Measurements from ENCODE around the gene NPHS1.

DNA sequence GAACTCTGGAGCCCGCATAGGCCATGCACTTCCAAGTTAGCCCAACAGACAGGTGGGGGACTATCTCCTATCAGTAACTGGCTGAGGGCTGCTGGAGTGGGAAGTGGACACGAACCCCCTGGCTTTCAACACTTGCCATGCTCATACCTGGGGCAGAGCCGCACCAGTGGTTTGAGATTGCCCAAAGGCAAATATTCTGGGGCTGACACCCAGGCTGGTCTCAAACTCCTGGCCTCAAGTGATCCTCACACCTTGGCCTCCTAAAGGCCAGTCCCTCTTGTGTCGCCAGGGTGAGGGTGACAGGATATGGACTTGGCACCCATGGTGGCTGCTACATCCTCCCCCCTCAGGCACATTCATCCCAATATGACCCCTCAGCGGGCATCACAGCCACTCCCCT lies 34.9 kb upstream of the NPHS1 start:
- TF ChIP-seq, protein P1, sequence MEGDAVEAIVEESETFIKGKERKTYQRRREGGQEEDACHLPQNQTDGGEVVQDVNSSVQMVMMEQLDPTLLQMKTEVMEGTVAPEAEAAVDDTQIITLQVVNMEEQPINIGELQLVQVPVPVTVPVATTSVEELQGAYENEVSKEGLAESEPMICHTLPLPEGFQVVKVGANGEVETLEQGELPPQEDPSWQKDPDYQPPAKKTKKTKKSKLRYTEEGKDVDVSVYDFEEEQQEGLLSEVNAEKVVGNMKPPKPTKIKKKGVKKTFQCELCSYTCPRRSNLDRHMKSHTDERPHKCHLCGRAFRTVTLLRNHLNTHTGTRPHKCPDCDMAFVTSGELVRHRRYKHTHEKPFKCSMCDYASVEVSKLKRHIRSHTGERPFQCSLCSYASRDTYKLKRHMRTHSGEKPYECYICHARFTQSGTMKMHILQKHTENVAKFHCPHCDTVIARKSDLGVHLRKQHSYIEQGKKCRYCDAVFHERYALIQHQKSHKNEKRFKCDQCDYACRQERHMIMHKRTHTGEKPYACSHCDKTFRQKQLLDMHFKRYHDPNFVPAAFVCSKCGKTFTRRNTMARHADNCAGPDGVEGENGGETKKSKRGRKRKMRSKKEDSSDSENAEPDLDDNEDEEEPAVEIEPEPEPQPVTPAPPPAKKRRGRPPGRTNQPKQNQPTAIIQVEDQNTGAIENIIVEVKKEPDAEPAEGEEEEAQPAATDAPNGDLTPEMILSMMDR (conservative IDR thresholded peaks at IDR 0.05 in 1 of 2, IDR thresholded peaks at IDR 0.05 in 1 of 2; ENCODE audit: low read depth in 1 of 2, low read length in 2 of 2) = no peak
- TF ChIP-seq EZH2 (IDR thresholded peaks at IDR 0.05; ENCODE audit: low read length, missing control alignments) = no peak
